Neural cell (in vitro differentiated cells): ENCODE measurements around the gene HS3ST5. TPM values are rescaled to one million over a fixed set of nuclear protein-coding genes. Genes with fewer than 3 reads are reported as not detected.

ENCODE experiments used
- H2AFZ ChIP-seq: fragments of 200-600, 300-800 bp; sonication (generic), shearing (Covaris generic); 2 replicates; pipeline ENCODE4 v1.6.0; 2014; ENCODE audit warnings: low read depth, mild to moderate bottlenecking, antibody characterized with exemption, low read length, moderate library complexity
- H3F3A ChIP-seq: fragments of 200-600 bp; shearing (Covaris generic); 2 replicates; pipeline ENCODE4 v1.6.1; 2016; ENCODE audit warnings: mild to moderate bottlenecking, moderate library complexity, mixed read lengths, antibody characterized with exemption, low read length; ENCODE audit not compliant: insufficient read depth, poor library complexity, severe bottlenecking
- H3K27ac ChIP-seq: fragments of 200-600, 300-800 bp; sonication (generic), shearing (Covaris generic); 2 replicates; pipeline ENCODE4 v1.5.1; 2014; ENCODE audit warnings: mild to moderate bottlenecking, low read length, moderate library complexity
- H3K27me3 ChIP-seq: fragments of 300-800, 200-600 bp; sonication (generic), shearing (Covaris generic); 2 replicates; pipeline ENCODE4 v1.6.0; 2014; ENCODE audit warnings: mild to moderate bottlenecking, low read depth, low read length, moderate library complexity; ENCODE audit not compliant: insufficient read depth
- H3K36me3 ChIP-seq: fragments of 300-800, 200-600 bp; sonication (generic), shearing (Covaris generic); 2 replicates; pipeline ENCODE4 v1.5.1; 2014; ENCODE audit warnings: mild to moderate bottlenecking, antibody characterized with exemption, low read length, moderate library complexity; ENCODE audit not compliant: insufficient read depth
- H3K4me2 ChIP-seq: fragments of 300-800, 200-600 bp; sonication (generic), shearing (Covaris generic); 2 replicates; pipeline ENCODE4 v1.6.0; 2014; ENCODE audit warnings: mild to moderate bottlenecking, low read length
- H3K4me3 ChIP-seq: fragments of 300-800, 200-600 bp; sonication (generic), shearing (Covaris generic); 2 replicates; pipeline ENCODE4 v1.5.1; 2014; ENCODE audit warnings: mild to moderate bottlenecking, low read length, moderate library complexity
- H3K79me2 ChIP-seq: fragments of 200-600 bp; shearing (Covaris generic); replicated peaks from 2 replicates; pipeline ENCODE4 v1.6.0; 2014; ENCODE audit warnings: mild to moderate bottlenecking, low read length, moderate library complexity; ENCODE audit not compliant: insufficient read depth
- H3K9ac ChIP-seq: fragments of 300-800, 200-600 bp; sonication (generic), shearing (Covaris generic); 2 replicates; pipeline ENCODE4 v1.6.1; 2016; ENCODE audit warnings: mild to moderate bottlenecking, low read length, mixed read lengths
- H3K9me2 ChIP-seq: fragments of 200-600 bp; shearing (Covaris generic); 2 replicates; pipeline ENCODE4 v1.6.1; 2016; ENCODE audit warnings: mild to moderate bottlenecking, low read length, mixed read lengths; ENCODE audit not compliant: insufficient read depth
- H3K9me3 ChIP-seq: fragments of 200-600, 300-800 bp; sonication (generic), shearing (Covaris generic); 2 replicates; pipeline ENCODE4 v1.6.1; 2016; ENCODE audit warnings: mild to moderate bottlenecking, mixed run types, low read length, moderate library complexity, mixed read lengths
- H4K20me1 ChIP-seq: fragments of 200-600 bp; shearing (Covaris generic); 2 replicates; pipeline ENCODE4 v1.6.1; 2016; ENCODE audit warnings: mild to moderate bottlenecking, mixed run types; ENCODE audit not compliant: insufficient read depth
- CTCF ChIP-seq: fragments of 450-650 bp; IDR thresholded peaks from 2 replicates; pipeline ENCODE4 v1.5.1; 2014; ENCODE audit warnings: antibody characterized with exemption, mild to moderate bottlenecking, moderate library complexity; ENCODE audit not compliant: poor library complexity, severe bottlenecking
- EP300 ChIP-seq: fragments of 450-650 bp; conservative IDR thresholded peaks from 2 replicates; pipeline ENCODE4 v1.6.1; 2014; ENCODE audit warnings: antibody characterized with exemption, mild to moderate bottlenecking, moderate library complexity; ENCODE audit not compliant: poor library complexity, severe bottlenecking
- EZH2 ChIP-seq: fragments of 200-600, 300-800 bp; shearing (Covaris generic), sonication (generic); IDR thresholded peaks from 2 replicates; pipeline ENCODE4 v1.6.1; 2014; ENCODE audit warnings: antibody characterized with exemption, low read length, borderline replicate concordance, mild to moderate bottlenecking; ENCODE audit not compliant: insufficient read depth, poor library complexity, severe bottlenecking
- MXI1 ChIP-seq: fragments of 450-650 bp; conservative IDR thresholded peaks from 2 replicates; pipeline ENCODE4 v1.6.1; 2014; ENCODE audit warnings: antibody characterized with exemption, mild to moderate bottlenecking; ENCODE audit not compliant: poor library complexity, severe bottlenecking
- POLR2AphosphoS5 ChIP-seq: IDR thresholded peaks from 2 replicates; pipeline ENCODE4 v1.6.1; 2012
- RAD21 ChIP-seq: fragments of 450-650 bp; conservative IDR thresholded peaks from 2 replicates; pipeline ENCODE4 v1.6.1; 2014; ENCODE audit warnings: antibody characterized with exemption, mild to moderate bottlenecking, moderate library complexity
- REST ChIP-seq: IDR thresholded peaks from 2 replicates; pipeline ENCODE4 v1.6.1; 2012; ENCODE audit warnings: borderline replicate concordance
- SMC3 ChIP-seq: fragments of 450-650 bp; conservative IDR thresholded peaks from 2 replicates; pipeline ENCODE4 v1.6.1; 2014; ENCODE audit warnings: antibody characterized with exemption, mild to moderate bottlenecking, moderate library complexity; ENCODE audit not compliant: poor library complexity
- TAF1 ChIP-seq: IDR thresholded peaks from 2 replicates; pipeline ENCODE4 v1.6.1; 2012; ENCODE audit warnings: low read depth
- polyA plus RNA-seq: library from polyadenylated mRNA; depleted of rRNA; stranded (reverse); fragments of >200 nt; gene quantifications from 2 replicates; pipeline ENCODE4 v1.2.3, GENCODE V29; 2014

The HS3ST5 gene
- polyA plus RNA-seq, 1 donor from 2014 or later = not detected

GRCh38 chr6:114164207-114164606 is 178.6 kb downstream of the HS3ST5 start:
- Histone ChIP-seq H3K27ac (no peak overlapping the region), H3K27me3 (no peaks in the 10 kb centered on the region), H3F3A (no peaks in the 10 kb centered on the region), H3K36me3 (no peaks in the 10 kb centered on the region), H3K9ac (no peak overlapping the region), H3K4me2 (no peak overlapping the region), H3K79me2 (no peaks in the 10 kb centered on the region), H2AFZ (no peak overlapping the region), H4K20me1 (no peaks in the 10 kb centered on the region), H3K4me3 (no peak overlapping the region), H3K9me2 (no peaks in the 10 kb centered on the region), H3K9me3 (no peaks in the 10 kb centered on the region)
- TF ChIP-seq EZH2 = no peak
- no peak for TF ChIP-seq EP300
- TF ChIP-seq RAD21 = no peak
- no peak for TF ChIP-seq REST
- TF ChIP-seq MXI1 = no peak
- TF ChIP-seq CTCF = no peak
- TF ChIP-seq POLR2AphosphoS5 = no peak
- TF ChIP-seq SMC3 = no peak
- TF ChIP-seq TAF1 = no peak

GRCh38 chr6:114162691-114163347 is 180.0 kb downstream of the HS3ST5 start:
- Histone ChIP-seq H3K79me2 (no peaks in the 10 kb centered on the region), H3K9me3 (no peaks in the 10 kb centered on the region), H3K4me3 (no peak overlapping the region), H3K27me3 (no peaks in the 10 kb centered on the region), H3K9me2 (no peaks in the 10 kb centered on the region), H3K27ac (no peak overlapping the region), H2AFZ (no peak overlapping the region), H3K9ac (no peak overlapping the region), H3K4me2 (no peak overlapping the region), H4K20me1 (no peaks in the 10 kb centered on the region), H3F3A (no peaks in the 10 kb centered on the region), H3K36me3 (no peaks in the 10 kb centered on the region)
- TF ChIP-seq POLR2AphosphoS5 (no peak), SMC3 (no peak), EP300 (no peak), MXI1 (no peak), REST (no peak), EZH2 (no peak), RAD21 (no peak), TAF1 (no peak), CTCF (no peak)
